NCI-H82 treated with DMSO at 0.1 percent for 48 hours (cell line): ENCODE data around the gene STAT6.

Source experiments
- DNase-seq: peaks from one replicate; lab custom pipeline; 2025; ENCODE audit not compliant: unreplicated experiment; lab: John Stamatoyannopoulos, UW

The STAT6 gene

GRCh38 chr12:57111031-57111734 lies at the start of gene STAT6:
Gene STAT6, minus strand, starts transcription at chr12:57111362. Its CDS starts 3,084 bp downstream, at chr12:57108278.
- no peak for DNase-seq

GRCh38 chr12:57160741-57161140 lies 49.6 kb upstream of the STAT6 start:
- DNase-seq: no peak

GRCh38 chr12:57160040-57160439 lies 48.9 kb upstream of the STAT6 start:
- DNase-seq: no peak

GRCh38 chr12:57159311-57159710 lies 48.1 kb upstream of the STAT6 start:
- DNase-seq: no peak

- no peak for DNase-seq
Observed at GRCh38 chr12:57158665-57159064, 47.5 kb upstream of the STAT6 start.

GRCh38 chr12:57158186-57158585 lies 47.0 kb upstream of the STAT6 start:
- no peak for DNase-seq

GRCh38 chr12:57157588-57158173 lies 46.5 kb upstream of the STAT6 start:
- DNase-seq: no peak

GRCh38 chr12:57156701-57157403 lies 45.7 kb upstream of the STAT6 start:
- DNase-seq: no peak

- no peak for DNase-seq
Observed at GRCh38 chr12:57154804-57155434, 43.8 kb upstream of the STAT6 start.

- DNase-seq: no peak
Observed at GRCh38 chr12:57154076-57154475, 42.9 kb upstream of the STAT6 start.

- DNase-seq: no peak
Observed at GRCh38 chr12:57153415-57153997, 42.3 kb upstream of the STAT6 start.

- no peak for DNase-seq
Observed at GRCh38 chr12:57152639-57153038, 41.5 kb upstream of the STAT6 start.

GRCh38 chr12:57151741-57152630 lies 40.8 kb upstream of the STAT6 start:
- DNase-seq: no peak

GRCh38 chr12:57150400-57151000 lies 39.3 kb upstream of the STAT6 start:
- no peak for DNase-seq

- DNase-seq: no peak
Observed at GRCh38 chr12:57149245-57149900, 38.2 kb upstream of the STAT6 start.

GRCh38 chr12:57148469-57149244 lies 37.5 kb upstream of the STAT6 start:
- DNase-seq: no peak

GRCh38 chr12:57146961-57147944 lies 36.1 kb upstream of the STAT6 start, which contains the start of gene LRP1-AS:
Gene LRP1-AS, minus strand, starts transcription at chr12:57147619.
- no peak for DNase-seq
